Stimulated activated CD4-positive, alpha-beta T cell treated with anti-CD3 and anti-CD28 coated beads, Interleukin-4, amount 100 ng/mL, for 1 hour (primary cell): ENCODE data around the gene RAP1GDS1.
"Not testable (repeated sequence)": the region's sequence is repeated elsewhere in the genome, so short reads cannot be mapped to it uniquely, and the experiment has no call there.

Source experiments
- DNase-seq: peaks from one replicate; pipeline ENCODE4 v3.0.0-alpha.2; 2020

Gene RAP1GDS1

DNA sequence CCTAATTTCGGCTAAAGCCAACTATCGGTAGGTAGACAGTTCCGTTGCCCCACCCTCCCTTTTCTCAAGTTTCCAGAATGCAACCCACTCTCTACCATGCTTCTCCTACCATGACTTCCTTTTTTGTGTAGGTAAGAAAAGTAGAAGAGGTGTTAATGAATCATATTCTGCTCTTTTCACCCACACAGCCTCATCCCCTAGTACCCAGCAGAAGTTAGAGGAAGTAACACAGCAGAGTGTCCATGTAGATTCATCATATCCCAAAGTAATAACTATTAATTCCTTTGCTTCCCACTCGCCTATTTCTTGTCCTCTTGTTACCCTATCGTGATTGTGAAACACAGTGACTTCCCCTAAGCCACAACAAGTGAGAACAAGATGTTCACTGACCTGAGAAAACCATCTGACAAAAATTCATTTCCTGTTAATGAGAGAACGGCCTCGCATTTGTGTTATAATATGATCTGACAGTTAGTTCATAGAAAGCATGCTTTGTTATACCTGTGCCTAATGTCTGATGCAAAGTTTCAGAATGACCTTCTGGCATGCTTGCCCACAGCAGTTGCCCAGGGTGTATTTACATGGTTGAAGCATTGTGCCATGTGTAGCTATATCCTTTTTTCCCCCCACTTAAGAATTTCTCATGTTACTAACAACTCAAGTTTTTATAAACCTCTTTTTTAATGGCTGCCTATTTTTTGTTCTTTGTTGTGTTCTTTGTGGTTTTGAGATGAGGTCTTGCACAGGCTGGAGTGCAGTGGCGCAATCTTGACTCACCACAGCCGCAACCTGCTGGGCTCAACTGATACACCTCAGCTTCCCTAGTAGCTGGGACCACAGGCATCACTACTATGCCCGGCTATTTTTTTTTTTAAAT, 185.6 kb downstream of the RAP1GDS1 start:
- peak; percentile 47 for DNase-seq

DNA sequence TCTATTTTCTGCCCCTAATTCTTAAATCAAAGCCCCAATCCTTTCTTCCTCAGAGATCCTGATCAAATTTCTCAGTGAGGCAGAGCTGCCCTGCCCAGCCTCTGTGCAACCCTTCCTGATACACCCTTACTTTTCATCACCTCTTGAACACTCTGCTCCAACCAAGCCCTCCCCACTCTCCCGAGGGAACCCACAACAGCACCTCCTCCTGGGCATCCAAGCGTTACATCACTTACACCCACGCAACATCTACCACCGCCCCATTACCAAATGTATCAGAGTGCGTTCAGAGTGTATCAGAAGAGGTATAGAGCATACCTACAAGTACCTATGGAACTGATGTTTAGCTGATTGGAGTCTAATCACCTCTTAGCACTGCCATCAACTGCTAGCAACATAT, 186.5 kb downstream of the RAP1GDS1 start:
- no peak for DNase-seq

DNA sequence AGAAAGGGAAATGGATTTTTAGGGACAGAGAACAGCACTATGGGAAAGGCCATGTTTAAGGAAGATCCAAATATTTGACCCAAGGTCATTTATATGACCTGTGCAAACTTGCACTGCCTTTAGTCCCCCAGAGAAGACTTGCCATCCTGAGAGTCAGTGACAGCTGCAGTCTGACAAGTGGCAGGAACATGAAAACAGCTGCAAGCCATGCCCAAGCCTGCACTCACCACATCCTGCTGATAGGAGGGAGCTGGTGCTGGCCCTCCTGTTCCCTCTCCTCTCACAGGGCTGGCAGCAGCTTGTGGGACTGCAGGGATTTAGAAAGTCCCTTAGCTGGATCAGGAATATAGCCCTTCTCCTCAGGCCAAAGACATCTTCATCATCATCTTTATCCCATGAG, 187.7 kb downstream of the RAP1GDS1 start:
- no peak for DNase-seq

DNA sequence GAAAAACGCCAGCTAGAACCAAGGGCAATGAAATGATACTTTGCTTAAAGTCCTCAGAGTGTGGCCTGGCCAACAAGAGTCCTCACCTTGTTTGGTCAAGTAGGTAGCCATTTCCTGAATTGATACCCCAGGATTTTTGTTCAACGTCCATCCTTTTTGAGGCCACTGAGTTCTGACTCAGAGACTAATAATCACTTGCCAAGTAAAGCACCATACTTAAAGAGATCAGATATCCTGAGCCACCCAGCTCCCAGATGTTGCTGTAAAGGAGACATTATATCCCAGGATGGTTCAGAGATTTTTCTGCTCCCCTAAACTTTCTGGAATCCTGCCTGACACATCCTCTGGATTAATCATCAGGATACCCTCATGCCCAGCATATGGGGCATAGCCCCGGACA, 190.9 kb downstream of the RAP1GDS1 start:
- DNase-seq = no peak

DNA sequence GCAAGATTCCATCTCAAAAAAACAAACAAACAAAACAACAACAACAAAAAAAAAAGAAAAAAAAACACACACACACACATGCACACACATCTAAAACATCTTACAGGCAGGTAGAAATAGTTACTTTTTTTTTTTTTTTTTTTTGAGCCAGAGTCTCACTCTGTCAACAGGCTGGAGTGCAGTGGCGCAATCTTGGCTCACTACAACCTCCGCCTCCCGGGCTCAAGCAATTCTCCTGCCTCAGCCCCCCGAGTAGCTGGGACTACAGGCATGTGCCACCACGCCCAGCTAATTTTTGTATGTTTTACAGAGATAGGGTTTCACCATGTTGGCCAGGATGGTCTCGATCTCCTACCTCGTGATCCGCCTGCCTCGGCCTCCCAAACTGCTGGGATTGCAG, 196.2 kb downstream of the RAP1GDS1 start:
- not testable (repeated sequence) for DNase-seq

DNA sequence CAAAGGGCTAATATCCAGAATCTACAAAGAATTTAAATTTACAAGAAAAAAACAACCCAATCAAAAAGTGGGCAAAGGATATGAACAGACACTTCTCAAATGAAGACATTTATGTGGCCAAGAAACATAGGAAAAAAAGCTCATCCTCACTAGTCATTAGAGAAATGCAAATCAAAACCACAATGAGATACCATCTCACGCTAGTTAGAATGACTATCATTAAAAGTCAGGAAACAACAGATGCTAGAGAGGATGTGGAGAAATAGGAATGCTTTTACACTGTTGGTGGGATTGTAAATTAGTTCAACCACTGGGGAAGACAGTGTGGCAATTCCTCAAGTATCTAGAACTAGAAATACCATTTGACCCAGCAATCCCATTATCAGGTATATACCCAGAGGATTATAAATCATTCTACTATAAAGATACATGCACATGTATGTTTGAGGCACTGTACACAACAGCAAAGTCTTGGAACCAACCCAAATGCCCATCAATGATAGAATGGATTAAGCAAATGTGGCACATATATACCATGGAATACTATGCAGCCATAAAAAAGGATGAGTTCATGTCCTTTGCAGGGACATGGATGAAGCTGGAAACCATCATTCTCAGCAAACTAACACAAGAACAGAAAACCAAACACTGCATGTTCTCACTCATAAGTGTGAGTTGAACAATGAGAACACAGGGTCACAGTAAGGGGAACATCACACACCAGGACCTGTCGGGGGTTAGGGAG, 200.1 kb downstream of the RAP1GDS1 start:
- not testable (repeated sequence) for DNase-seq

DNA sequence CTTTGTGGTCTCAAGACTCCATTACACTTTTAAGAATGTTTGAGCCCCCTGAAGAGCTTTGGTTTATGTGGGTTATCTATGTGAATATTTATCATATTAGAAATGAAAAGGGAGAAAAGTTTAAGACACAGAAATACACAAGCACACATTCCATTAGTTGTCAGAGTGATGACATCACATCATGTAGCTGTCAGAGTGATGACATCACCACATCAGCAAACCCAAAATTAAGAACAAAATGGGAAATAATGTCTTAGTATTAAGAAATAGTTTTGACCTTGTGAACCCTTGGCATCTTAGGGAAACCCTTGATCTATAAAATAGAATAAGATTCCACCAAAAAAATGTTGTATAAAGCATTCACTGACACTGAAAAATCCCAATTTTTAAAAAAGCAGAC, 201.3 kb downstream of the RAP1GDS1 start:
- DNase-seq = no peak

DNA sequence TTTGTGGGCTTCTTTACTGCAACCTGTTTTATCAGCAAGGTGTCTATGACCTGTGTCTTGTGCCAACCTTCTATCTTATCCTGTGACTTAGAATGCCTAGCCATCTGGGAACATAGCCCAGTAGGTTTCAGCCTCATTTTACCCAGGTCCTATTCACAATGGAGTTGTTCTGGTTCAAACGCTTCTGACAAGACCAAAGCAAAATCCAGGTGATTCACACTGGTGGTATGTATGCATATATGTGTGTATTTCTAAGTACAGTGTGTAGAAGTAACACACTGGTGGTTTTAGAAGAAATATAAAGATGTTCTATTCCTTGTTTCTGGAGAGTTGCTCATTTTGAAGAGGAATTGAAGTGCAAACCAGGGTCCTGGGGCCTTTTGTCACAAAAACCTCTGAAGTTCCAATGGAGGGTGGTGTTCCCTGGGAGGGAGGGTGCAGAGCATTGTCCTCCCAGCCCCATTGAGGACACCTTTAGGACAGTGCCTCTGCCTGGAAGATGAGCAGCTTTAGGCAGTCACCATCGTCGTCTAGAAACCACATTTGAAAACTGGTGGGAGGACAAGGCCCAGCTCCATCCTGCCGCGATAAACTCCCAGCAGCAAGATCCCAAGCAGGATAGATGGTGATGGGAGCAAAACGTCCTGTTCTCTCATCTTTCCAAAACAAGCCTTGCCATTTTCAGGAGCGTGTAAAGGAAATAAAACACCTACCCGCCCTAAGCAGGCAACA, 205.8 kb downstream of the RAP1GDS1 start:
- DNase-seq = no peak

DNA sequence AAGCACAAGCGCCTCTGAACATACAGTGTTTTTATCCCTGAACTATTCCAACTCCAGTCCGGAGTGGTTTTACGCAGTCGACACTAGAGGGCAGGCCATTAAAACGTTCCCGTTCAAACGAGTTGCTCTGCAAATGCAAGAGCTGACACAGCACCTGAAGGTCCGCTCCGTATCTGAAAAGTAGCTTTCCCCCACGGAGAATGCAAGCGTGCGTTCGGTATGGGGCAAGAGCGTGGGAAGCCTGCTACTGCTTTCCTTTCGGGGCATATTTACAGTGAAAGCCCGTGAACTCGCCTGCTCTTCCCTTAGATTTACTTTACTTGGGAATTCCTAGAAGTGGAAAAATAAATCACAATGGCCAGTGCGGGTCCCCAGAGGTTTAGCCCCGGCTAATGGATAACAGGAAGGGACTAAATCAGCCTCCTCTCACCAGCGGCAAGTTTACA, 206.5 kb downstream of the RAP1GDS1 start:
- DNase-seq = peak; percentile 63

DNA sequence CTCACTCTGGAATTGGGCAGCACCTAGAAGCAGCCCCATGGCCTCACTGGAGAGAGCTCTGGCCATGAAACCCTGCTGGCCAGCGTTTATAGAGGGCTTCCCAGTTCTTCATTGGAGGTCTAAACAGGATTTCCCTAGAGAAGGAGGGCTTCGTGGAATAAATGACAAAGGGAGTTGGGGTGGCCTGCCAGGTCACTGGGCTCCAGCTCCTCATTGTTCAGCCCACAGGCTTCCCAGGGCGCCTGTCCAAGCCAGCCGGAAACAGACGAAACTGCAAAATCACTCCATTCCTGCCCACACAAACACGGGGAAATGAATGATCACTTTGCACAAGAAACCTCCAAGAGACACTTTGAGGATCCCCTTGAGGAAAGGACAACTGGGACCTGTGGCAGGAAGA, 207.5 kb downstream of the RAP1GDS1 start:
- no peak for DNase-seq

DNA sequence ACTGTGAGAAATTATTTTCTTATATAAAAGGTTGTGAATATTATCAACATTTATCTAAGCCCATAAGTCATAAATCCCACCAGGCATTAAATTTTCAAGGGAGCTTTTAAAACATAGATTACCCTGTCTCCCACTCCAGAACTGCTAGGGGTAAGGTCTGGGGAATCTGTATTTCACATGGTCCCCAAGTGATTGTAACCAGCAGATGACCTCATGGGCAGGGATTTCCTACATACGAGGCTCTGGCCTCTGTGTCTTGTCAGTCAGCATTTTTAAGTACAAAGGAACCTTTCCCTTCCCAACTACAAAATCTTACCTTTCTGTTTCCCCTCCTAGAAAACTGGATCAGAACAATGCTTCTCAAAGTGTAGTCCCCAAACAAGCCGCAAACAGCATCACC, 208.6 kb downstream of the RAP1GDS1 start:
- DNase-seq = no peak

DNA sequence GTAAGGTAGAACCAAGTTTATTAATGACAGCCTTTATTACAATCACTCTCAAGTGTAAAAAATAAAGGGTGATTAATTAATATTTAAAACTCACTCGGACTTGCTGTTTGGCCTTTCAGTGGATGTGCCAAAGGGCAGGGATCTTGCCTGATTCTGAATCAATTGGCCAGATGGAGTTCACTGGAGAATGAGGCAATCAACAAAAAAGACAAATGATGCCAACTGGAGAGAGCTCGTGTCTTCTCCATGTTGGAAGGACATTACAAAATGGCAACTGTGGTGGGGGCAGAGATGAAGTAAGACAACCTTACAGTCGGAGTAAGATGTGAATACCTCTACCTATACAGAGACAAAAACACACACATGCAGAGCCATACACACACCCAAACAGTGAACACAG, 209.2 kb downstream of the RAP1GDS1 start:
- DNase-seq = no peak

DNA sequence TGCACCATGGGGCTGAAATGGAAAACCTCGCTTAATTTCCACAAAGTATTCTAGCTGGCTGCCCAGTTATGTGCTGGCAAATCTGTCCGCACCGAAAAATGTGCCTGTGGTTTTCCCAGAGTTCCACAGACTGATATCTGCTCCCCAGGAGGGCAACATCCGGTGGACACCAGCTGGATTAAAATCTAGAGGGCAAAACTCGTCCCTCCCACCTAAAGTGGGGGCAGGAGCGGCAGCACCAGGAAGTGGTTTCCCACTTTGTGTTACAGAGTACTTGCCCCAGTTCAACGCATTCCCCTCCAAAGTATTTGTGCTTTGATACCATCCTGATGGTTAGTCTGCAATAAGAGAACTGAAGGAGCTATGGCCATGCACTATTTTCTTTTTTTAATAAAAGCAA, 209.6 kb downstream of the RAP1GDS1 start:
- no peak for DNase-seq

DNA sequence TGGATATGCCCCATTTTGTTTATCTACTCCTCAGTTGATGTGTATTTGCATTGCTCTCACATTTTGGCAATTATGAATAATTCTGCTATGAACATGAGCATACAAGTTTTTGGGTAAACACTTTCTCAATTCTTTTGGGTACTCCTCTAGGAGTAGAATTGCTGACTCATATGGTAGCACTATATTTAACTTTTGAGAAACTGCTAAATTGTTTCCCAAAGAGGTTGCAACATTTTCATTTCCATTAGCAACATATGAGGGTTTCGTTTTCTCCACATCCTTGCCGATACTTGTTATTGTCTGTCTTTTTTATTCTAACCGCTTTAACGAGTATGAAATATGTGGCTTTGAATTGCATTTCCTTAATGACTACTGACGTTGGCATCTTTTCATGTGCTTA, 211.9 kb downstream of the RAP1GDS1 start:
- DNase-seq = no peak

DNA sequence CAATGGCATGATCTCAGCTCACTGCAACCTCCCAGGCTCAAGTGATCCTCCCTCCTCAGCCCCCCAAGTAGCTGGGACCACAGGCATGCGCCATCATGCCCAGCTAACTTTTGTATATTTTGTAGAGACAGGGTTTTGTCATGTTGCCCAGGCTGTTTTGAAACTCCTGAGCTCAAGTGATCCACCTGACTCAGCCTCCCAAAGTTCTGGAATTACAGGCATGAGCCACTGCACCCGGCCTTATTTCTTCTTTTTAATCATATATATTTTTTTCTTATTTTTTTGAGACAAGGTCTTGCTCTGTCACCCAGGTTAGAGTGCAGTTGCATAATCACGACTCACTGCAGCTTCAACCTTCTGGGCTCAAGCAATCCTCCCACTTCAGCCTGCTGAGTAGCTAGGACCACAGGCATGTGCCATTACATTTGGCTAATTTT, 213.2 kb downstream of the RAP1GDS1 start:
- no peak for DNase-seq

DNA sequence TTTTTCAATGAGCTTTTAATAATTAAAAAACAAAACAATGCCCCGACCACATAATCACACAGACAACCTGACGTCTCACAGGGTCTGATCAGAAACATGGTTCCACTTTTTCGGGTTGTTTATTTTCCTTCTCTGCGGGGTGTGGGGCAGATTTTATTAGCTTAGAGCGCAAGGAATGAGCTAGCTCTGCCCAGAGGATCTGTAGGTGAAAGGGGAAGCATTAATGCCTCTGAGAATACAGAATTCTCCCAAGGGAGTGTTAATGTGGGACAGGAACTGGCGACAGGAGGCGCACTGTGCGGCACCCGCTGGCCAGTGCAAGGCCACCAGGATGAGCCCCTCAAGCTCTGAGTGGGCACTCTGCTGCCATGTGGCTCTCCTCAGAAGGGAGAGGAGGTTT, 215.7 kb downstream of the RAP1GDS1 start:
- DNase-seq = no peak

DNA sequence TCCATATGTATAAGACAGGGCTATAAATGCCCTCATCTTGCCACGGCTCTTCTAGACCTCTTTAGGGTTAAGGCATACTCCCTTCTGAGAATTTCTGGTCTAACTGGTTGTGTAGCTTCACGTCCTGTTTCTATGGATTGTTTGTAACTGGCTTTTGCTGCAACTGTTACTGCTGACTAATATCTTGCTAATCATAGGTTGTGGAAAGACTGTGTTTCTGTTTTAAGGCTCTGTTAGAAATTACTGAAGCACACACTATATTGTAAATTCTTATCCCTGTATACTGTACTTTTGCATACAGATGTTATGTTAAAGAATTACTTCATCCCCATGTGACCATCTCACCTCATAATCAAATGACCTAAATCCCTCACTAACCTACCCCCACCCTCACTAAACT, 218.4 kb downstream of the RAP1GDS1 start:
- not testable (repeated sequence) for DNase-seq

DNA sequence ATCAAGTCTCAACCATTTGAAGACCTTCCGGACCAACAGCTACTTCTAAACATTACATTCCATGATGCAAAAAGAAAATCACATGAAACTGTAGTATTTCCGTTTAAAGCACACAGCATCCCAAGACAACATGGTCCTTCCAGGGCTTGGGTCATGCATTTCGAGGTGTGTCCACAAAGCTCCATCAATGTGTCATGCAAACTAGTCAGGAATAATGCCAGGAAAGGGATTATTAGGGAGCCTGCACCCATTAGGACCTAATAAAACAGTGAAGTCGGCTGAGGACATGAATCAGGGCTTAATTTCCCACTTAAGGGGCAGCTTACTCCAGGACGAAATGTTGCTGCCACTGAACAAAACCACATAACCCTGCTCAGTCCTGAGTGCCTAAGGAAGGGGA, 219.4 kb downstream of the RAP1GDS1 start:
- DNase-seq = no peak

DNA sequence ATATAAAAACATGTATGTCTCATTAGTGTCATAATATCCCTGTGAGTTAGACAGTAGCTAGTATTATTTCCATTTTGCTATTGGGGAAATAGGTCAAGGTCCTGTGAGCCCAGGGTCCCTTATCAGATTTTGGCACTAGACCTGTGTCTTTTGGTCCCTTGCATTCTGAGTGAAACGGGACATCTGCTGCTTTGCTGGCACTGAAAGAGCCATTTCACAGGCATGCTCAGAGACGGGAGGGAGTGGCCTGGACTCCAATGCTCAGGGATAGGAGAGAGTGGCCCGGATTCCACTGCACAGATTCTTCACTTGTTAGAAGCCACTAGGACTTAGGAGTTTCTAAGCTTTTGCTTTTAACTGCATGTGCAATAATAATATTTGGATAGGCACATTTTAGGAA, 220.0 kb downstream of the RAP1GDS1 start:
- DNase-seq = no peak

DNA sequence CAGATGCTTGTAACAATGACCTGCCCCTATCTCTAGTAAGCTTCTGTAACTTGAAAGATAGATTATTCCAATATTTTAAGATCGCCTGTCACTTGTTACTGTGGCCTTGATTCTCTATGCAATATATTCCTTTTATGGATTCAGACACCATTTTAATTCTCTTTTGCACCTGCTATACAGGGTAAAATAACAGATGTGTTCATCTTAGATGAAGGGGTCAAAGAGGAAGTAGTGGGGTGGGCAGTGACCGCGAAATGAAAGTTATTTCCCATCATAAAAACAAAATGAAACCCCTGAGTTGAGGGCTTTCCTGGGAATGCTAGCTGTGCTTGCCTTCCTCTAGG, 221.3 kb downstream of the RAP1GDS1 start:
- DNase-seq = no peak

DNA sequence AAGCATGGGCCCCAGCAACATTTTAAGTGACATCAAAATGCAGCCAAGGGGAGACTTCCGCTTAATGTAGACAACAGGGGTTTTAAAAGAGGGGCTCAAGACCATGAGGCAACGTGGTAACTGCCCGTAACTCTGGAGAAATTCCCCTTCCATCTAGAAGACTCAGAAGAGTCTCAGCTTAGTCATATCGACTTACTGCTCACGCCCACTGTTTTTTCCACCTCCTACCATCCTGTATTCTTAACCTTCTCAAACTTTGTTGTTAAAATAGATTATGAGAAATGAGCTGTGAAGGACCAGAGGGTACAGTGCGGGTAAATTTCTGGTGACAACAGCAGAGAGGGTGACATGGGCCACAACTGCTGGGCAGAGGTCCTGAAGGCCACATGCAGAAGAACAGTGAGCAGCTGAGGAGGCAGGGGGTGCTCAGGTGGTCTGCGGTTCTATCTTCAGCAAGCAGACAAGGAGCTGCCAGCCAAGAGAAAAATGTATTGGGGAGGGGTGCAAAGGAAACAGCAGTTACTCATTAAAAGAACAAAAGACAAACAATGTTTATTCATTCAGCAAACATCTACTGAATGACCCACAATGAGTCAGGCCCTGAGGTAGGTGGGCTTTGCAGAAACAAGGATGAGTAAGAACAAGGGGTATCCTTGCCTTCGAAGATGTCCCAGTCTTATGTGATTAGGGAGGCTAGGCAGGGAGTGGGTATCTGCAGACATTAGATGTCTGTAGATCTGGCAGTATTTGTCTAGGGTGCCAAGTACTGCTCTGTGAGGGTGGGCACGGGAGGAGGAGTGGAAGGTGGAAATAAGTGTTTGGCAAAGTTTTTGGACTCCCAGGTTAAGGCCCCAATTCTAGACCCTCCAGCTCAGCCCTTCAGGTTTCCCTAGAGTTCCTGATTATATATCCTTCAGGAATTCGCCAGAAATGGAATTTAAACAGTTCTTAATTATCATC, 221.9 kb downstream of the RAP1GDS1 start:
- peak; percentile 32 for DNase-seq

DNA sequence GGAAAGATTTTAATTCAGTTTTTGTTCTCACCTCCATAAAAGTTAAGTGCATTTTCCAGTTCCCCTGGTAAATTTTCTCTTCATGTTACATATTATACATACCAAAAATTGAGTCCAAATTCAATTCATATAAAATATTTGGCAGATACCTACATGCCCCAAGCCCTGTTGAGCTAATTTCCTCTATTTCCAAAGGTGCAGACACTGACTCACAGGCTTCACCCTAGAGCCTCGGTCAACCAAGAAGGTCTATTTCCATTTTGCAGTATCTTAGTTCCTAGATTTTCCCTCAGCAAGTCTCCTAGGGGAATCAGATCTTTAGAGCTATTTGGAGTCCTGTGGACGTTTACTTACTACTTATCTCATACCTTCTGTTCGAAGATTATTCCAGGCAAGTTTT, 222.8 kb downstream of the RAP1GDS1 start:
- DNase-seq = no peak
